Activated CD8-positive, alpha-beta T cell treated with anti-CD3 and anti-CD28 coated beads, Interleukin-2, amount 10 ng/mL, durations not matched to agents 7 days and 5 days (primary cell): ENCODE measurements around the gene KCNH8. TPM values are rescaled to one million over a fixed set of nuclear protein-coding genes. Genes with fewer than 3 reads are reported as not detected.

Source experiments
- ATAC-seq: fragments of 150-1000 bp; cut with Tn5 transposase; one replicate; pipeline ENCODE4 v1.10.0; 2021; ENCODE audit warnings: moderate library complexity
- CTCF ChIA-PET: fragments of 350-600 bp; sonication (Branson Sonifier 250); formaldehyde crosslinking; loops from one replicate; lab custom pipeline; 2021; ENCODE audit warnings: antibody characterized with exemption; lab: Charles Lee
- POLR2A ChIA-PET: fragments of 350-600 bp; sonication (Branson Sonifier 250); formaldehyde crosslinking; loops from one replicate; lab custom pipeline; 2021; ENCODE audit warnings: antibody characterized with exemption; lab: Charles Lee
- DNase-seq: peaks from one replicate; pipeline ENCODE4 v3.0.0-alpha.2; 2020
- H3K27ac Mint-ChIP-seq: one replicate; pipeline ENCODE4 v1.8.0; 2021; ENCODE audit warnings: mild to moderate bottlenecking, mixed read lengths
- H3K27me3 Mint-ChIP-seq: one replicate; pipeline ENCODE4 v1.8.0; 2021; ENCODE audit warnings: low read depth, mixed read lengths
- H3K36me3 Mint-ChIP-seq: one replicate; pipeline ENCODE4 v1.8.0; 2021; ENCODE audit warnings: low read depth, mixed read lengths
- H3K4me1 Mint-ChIP-seq: one replicate; pipeline ENCODE4 v1.8.0; 2021; ENCODE audit warnings: low read depth, mixed read lengths
- H3K4me3 Mint-ChIP-seq: one replicate; pipeline ENCODE4 v1.8.0; 2021; ENCODE audit warnings: mild to moderate bottlenecking, mixed read lengths
- H3K9me3 Mint-ChIP-seq: one replicate; pipeline ENCODE4 v1.8.0; 2022; ENCODE audit warnings: mixed read lengths; ENCODE audit not compliant: insufficient read depth
- total RNA-seq, 2 experiments: library from RNA; stranded (reverse); gene quantifications; one replicate each; pipeline ENCODE4 v1.2.3, GENCODE V29; 2021

KCNH8 gene
- total RNA-seq, 2 experiments from 2014 or later = not detected

DNA sequence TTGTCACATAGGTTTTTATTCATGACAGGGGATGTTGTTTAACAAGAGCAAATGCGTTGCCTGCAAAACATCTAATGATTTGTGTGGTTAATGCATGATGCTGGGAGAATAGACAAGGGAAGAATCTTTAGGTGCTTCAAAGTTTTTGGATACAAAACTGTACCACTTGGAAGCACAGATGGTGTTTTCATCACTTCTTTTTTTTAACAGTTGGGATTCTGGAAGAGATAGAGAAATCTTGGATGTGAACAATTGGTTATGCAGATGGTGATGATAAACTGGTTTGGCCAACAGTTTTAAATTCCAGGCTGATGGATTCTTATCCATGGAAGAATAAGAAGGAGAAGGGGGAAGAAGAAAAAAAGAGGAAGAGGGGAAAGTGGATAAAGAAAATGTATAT is 379.4 kb downstream of the KCNH8 start:
- H3K27ac Mint-ChIP-seq = no peak overlapping the region
- no peaks in the 10 kb centered on the region for H3K36me3 Mint-ChIP-seq
- ATAC-seq = no peak
- CTCF ChIA-PET = no interaction called here
- no peaks in the 10 kb centered on the region for H3K9me3 Mint-ChIP-seq
- H3K4me1 Mint-ChIP-seq = no peaks in the 10 kb centered on the region
- DNase-seq = no peak
- POLR2A ChIA-PET = no interaction called here
- H3K27me3 Mint-ChIP-seq = no peaks in the 10 kb centered on the region
- no peak overlapping the region for H3K4me3 Mint-ChIP-seq

DNA sequence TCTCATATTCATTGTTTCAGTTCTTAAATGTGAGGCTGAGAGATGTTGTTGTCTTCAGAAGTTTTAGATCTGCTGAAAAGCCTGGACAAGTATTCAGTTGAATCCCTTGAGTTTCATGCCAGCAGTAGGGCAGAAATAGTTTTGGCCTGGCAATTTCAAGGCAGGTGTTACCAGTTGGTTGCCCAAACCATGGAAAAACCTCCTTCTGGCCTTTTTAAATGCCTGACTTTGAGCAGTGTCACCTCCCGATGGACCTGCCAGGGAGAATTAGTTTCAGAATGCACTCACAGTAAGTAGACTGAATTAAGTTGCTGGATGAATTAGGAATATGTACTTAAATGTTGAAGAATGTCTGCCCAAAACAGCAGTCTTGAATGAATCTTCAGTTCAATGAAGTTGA is 383.1 kb downstream of the KCNH8 start:
- H3K27me3 Mint-ChIP-seq = no peaks in the 10 kb centered on the region
- DNase-seq = no peak
- no peak overlapping the region for H3K27ac Mint-ChIP-seq
- POLR2A ChIA-PET = no interaction called here
- H3K4me1 Mint-ChIP-seq = no peaks in the 10 kb centered on the region
- no peak for ATAC-seq
- CTCF ChIA-PET = no interaction called here
- no peaks in the 10 kb centered on the region for H3K36me3 Mint-ChIP-seq
- H3K4me3 Mint-ChIP-seq = no peak overlapping the region
- H3K9me3 Mint-ChIP-seq = no peaks in the 10 kb centered on the region

DNA sequence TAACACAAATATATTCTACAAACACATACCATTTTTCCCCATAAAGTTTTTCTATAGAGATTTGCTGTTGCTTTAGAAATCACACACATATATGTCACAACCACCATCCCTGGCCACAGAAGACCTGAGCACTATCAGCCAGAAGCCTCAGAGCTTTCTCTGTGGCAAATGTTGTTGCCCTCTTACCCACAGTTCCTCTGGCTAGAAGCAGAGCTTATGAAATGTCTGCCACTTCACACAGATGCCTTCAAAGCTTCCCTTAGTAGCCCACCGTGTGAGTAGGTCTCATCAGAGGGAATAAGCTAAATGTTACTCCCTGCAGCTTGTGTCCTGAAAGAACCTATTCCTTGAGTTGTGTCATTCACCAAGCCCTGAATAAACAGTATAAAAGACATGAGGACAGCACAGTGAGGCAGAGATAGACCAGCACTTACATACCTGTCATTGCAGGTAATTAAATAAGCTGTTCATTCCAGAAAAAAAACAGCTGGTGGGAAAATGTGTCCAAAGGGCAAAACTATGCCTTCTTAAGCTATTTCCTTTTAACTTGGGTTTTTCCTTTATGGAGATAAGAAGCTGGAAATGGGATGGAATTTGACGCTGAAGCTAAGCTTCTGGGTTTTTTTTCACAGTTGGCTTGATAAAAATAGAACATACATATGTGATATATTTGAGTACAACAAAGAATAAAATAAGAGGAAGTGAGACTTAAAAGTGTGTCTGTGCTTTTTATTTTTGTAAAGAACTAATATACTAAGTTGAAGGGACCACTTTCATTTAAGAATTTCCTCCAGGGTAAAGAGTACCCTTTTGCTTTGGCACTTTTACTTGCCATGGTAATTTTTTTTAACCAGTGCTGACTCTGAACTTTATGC is 391.4 kb downstream of the KCNH8 start:
- H3K4me1 Mint-ChIP-seq = peaks cover 7% of the 10 kb centered on the region
- DNase-seq = no peak
- H3K27ac Mint-ChIP-seq = no peak overlapping the region
- H3K27me3 Mint-ChIP-seq = no peaks in the 10 kb centered on the region
- H3K9me3 Mint-ChIP-seq = no peaks in the 10 kb centered on the region
- H3K36me3 Mint-ChIP-seq = no peaks in the 10 kb centered on the region
- ChIA-PET POLR2A (no interaction called here), CTCF (interaction anchor here (1.2 kb wide), 1 partner anchor 311 kb away, joined by 3 read pairs; no protein-coding TSS in a partner anchor)
- no peak overlapping the region for H3K4me3 Mint-ChIP-seq
- no peak for ATAC-seq

DNA sequence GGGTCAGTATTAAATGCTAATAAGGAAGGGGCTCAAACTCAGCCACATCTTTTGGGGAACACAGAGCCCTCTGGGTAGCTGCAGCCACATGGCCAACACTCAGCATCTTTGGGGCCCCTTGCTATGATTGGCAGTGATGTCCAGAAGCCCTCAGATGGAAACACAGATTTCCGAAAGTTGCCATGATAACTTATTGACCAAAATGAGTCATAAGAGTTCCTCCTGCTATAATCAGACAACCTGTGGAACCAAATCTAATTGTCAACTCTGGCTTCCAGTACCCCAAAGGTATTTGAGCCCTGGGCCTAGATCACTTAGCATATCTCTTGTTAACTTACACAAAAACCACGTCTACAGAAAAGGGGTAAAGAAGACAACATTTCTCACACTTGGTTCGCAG is 392.2 kb downstream of the KCNH8 start:
- CTCF ChIA-PET = interaction anchor here (1.2 kb wide), 1 partner anchor 312 kb away, joined by 3 read pairs; no protein-coding TSS in a partner anchor

DNA sequence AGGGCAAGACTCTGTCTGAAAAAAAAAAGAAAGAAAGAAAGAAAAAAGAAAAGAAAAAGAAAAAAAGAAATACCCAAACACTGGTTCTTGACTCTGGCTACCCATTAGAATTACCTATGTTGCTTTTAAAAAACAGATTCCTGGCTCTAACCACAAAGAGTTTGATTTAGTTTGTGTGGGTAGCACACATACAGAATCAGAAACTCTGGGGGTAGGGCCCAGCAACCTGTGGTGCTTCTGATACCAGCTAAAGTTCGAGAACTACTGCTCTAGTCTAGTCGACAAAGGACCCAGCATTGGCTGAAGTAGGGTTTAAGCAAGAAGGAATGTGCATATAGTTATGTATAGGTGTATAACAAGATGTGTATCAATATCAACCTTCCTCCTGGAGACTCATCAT is 393.0 kb downstream of the KCNH8 start:
- no peak overlapping the region for H3K4me3 Mint-ChIP-seq
- CTCF ChIA-PET = interaction anchor here (1.6 kb wide), 1 partner anchor 192 kb away, joined by 4 read pairs; no protein-coding TSS in a partner anchor
- H3K36me3 Mint-ChIP-seq = no peaks in the 10 kb centered on the region
- H3K27me3 Mint-ChIP-seq = no peaks in the 10 kb centered on the region
- POLR2A ChIA-PET = no interaction called here
- H3K9me3 Mint-ChIP-seq = no peaks in the 10 kb centered on the region
- H3K27ac Mint-ChIP-seq = no peak overlapping the region
- peaks cover 7% of the 10 kb centered on the region for H3K4me1 Mint-ChIP-seq
- ATAC-seq (no peak), DNase-seq (no peak)

More for the DNA sequence above, 392.2 kb downstream of the KCNH8 start:
- Mint-ChIP-seq H3K9me3 (no peaks in the 10 kb centered on the region), H3K4me3 (no peak overlapping the region), H3K27me3 (no peaks in the 10 kb centered on the region), H3K4me1 (peaks cover 7% of the 10 kb centered on the region), H3K36me3 (no peaks in the 10 kb centered on the region), H3K27ac (no peak overlapping the region)
- DNase-seq = no peak
- POLR2A ChIA-PET = no interaction called here
- ATAC-seq = no peak

DNA sequence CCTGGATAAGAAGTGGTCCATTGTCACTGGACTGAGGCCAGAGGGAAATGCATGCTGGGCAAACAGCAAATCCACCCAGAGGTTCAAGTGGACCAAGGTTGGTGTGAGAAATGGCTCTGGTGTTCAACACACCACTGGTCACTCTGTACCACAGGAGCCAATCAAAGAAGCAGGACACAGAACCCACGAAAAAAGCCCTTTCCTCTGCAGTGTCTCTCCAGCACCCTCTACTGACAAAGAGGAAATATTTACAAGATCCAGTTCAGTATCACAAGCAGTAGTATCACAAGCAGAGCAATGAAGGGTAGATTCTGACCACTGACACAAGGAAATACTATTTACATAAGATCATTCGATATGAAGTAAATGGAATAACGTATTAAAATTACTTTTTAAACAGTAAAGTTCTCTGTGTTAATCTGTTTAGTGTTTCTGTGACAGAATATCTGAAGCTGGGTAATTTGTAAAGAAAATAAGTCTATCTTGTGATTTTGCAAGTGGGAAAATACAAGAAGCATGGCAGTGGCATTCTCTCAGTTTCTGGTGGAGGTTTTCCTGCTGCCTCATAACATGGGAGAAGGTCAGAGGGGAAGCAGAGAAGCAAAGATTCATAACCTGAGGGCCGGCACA is 395.0 kb downstream of the KCNH8 start:
- POLR2A ChIA-PET = no interaction called here
- DNase-seq (no peak), ATAC-seq (no peak)
- Mint-ChIP-seq H3K27me3 (no peaks in the 10 kb centered on the region), H3K27ac (no peak overlapping the region), H3K4me1 (peaks cover 7% of the 10 kb centered on the region), H3K9me3 (no peaks in the 10 kb centered on the region), H3K36me3 (no peaks in the 10 kb centered on the region), H3K4me3 (no peak overlapping the region)
- CTCF ChIA-PET = no interaction called here

DNA sequence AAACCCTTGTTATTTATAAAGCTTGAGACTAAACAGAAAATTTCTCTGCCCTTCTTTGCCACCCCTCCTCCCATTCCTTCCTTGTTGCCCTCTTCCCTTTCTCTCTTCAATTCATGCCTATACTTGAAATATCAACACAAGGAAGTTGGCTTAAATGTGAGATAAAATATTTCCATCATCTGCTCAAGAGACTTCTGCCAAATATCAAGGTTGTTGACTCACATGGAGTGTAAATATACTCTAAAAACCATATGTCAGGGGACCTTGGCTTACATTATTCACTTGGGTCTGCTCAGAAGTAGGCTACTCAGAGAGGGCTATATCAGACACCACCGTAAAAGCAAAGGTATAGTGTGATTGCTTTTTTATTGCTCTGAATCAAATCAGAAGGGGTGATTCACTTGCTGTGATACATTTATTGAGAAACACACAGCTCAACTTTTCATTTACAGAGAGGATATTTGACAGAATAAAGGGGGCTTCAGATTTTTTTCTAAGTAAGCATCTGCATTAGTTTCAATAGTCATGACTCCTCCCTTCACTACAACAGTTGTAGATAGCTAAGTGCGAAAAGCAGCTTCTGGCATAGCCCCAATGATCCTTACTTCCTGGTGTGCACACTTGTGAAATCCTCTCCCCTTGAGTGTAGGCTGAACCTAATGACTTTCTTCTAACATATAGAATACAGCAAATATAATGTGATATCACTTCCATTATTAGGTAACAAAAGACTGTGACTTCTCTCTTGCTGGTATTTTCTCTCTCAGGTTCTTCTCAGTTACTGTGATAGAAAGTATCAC is 399.6 kb downstream of the KCNH8 start:
- H3K4me1 Mint-ChIP-seq = no peaks in the 10 kb centered on the region
- ChIA-PET CTCF (no interaction called here), POLR2A (no interaction called here)
- H3K36me3 Mint-ChIP-seq = no peaks in the 10 kb centered on the region
- no peaks in the 10 kb centered on the region for H3K9me3 Mint-ChIP-seq
- no peak overlapping the region for H3K4me3 Mint-ChIP-seq
- no peak for ATAC-seq
- DNase-seq = no peak
- no peaks in the 10 kb centered on the region for H3K27me3 Mint-ChIP-seq
- no peak overlapping the region for H3K27ac Mint-ChIP-seq

DNA sequence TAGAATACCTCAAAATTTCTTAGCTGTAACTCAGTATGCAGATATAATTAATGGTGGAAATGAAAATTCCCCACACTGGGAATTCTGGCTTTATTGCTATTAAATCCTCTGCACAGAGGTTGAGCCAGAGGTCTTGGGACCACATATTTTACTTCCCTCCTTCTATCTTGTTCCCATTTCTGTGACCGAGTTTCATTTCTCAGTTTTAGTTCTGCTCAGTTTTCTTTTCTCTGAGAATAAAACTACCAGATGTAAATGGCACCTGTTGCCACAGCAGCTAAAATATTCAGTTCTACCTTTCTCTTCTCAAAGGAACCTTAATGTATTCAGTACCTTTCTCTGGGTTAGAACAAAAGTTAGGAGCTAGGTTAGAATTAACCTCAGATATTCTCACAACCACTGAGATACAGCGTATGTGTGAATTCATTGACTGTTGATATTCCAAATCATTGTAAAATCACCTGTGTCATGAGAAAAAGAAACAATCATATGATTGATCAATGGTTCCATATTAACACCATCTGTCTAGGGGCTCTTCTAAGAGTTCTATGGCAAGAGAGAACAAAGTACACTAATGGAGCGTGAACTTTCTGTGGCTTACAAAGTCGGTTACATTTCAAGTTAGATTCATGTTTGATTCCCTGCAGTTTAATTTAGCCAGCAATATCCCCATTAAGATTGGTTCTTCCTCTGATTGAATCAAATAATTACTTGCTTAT is 411.6 kb downstream of the KCNH8 start:
- no peak overlapping the region for H3K27ac Mint-ChIP-seq
- POLR2A ChIA-PET = no interaction called here
- H3K4me3 Mint-ChIP-seq = no peak overlapping the region
- H3K27me3 Mint-ChIP-seq = no peaks in the 10 kb centered on the region
- no peak for ATAC-seq
- no peak for DNase-seq
- H3K4me1 Mint-ChIP-seq = no peaks in the 10 kb centered on the region
- H3K36me3 Mint-ChIP-seq = no peaks in the 10 kb centered on the region
- H3K9me3 Mint-ChIP-seq = no peaks in the 10 kb centered on the region
- CTCF ChIA-PET = no interaction called here

DNA sequence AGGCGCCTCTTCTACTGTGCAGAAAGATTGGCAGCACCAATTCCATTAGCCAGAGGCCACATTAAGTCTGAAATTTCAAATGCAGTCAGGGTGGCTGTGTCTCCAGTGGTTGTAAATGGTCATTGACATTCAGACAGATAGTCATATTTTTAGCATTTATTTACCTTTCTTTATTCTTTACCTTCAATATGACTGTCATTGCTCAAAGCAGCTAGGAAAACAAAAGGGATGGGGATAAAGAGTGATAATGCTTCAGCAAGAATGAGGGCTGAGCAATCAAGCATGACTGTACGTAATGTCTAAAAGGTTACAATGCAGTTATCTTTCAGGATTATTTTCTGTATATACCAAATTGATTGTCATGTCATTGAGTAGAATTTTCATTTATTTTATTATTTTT is 425.3 kb downstream of the KCNH8 start:
- H3K9me3 Mint-ChIP-seq = no peaks in the 10 kb centered on the region
- no peaks in the 10 kb centered on the region for H3K4me1 Mint-ChIP-seq
- ChIA-PET POLR2A (no interaction called here), CTCF (no interaction called here)
- no peaks in the 10 kb centered on the region for H3K27me3 Mint-ChIP-seq
- no peak for DNase-seq
- H3K4me3 Mint-ChIP-seq = no peak overlapping the region
- no peak overlapping the region for H3K27ac Mint-ChIP-seq
- ATAC-seq = no peak
- H3K36me3 Mint-ChIP-seq = no peaks in the 10 kb centered on the region

DNA sequence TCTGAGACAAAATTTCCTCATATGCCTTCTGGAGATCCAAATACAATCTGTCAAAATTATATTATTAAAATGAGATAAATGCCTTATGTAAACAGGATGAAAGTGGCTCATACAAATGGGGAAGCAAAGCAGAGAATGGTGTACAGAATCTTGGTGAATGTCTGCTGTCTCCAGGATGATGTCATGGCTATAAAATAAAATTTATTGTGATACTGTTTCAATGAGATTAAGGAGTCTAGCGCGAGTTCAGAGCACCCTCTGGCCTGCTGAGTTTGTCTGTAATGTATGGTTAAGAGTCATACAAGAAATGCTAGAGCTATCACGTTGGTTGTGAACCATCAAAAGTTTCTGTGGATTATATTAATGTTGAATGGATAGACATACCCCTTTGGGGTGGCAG is 426.0 kb downstream of the KCNH8 start:
- ChIA-PET POLR2A (no interaction called here), CTCF (no interaction called here)
- no peak overlapping the region for H3K27ac Mint-ChIP-seq
- H3K4me3 Mint-ChIP-seq = no peak overlapping the region
- H3K36me3 Mint-ChIP-seq = no peaks in the 10 kb centered on the region
- no peaks in the 10 kb centered on the region for H3K9me3 Mint-ChIP-seq
- DNase-seq = no peak
- H3K4me1 Mint-ChIP-seq = no peaks in the 10 kb centered on the region
- no peaks in the 10 kb centered on the region for H3K27me3 Mint-ChIP-seq
- ATAC-seq = no peak

DNA sequence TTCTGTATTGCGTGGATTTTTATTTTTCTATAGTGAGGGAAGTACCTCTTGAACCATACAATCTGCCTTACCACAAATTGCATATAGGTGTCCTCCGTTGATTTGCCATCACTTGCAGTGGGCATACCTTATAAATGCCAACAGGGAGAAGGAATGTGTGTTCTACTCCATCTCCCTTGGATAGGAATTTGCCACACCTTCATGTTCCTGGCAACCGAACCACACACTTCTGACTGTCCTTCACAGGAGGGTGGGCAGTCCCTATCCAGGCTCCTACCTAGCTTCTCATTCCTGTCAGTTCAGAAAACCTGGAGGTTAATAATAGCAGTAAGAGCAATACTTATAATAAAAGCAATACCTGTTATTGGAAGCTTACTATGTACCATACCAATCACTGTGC is 428.0 kb downstream of the KCNH8 start:
- ChIA-PET POLR2A (no interaction called here), CTCF (no interaction called here)
- H3K36me3 Mint-ChIP-seq = no peaks in the 10 kb centered on the region
- ATAC-seq = no peak
- no peaks in the 10 kb centered on the region for H3K27me3 Mint-ChIP-seq
- H3K9me3 Mint-ChIP-seq = no peaks in the 10 kb centered on the region
- DNase-seq = no peak
- H3K27ac Mint-ChIP-seq = no peak overlapping the region
- H3K4me3 Mint-ChIP-seq = no peak overlapping the region
- H3K4me1 Mint-ChIP-seq = no peaks in the 10 kb centered on the region
